CD14-positive monocyte (primary cell): Measurements from ENCODE around the gene EML4. TPM values are rescaled to one million over a fixed set of nuclear protein-coding genes. Genes with fewer than 3 reads are reported as not detected.

Experiments
- DNase-seq, 3 donors: peaks; one replicate each; pipeline ENCODE4 v3.0.0-alpha.2; 2011 to 2022
- H2AFZ ChIP-seq: 2 replicates; pipeline ENCODE4 v1.6.0; 2012; ENCODE audit warnings: mild to moderate bottlenecking, low read depth, low read length, inconsistent platforms; ENCODE audit not compliant: insufficient read depth, poor library complexity, severe bottlenecking
- H3K27ac ChIP-seq, 2 donors: 1 replicate in 1 of 2; 2 replicates in 1 of 2; pipeline ENCODE4 v1.5.1; 2012 to 2013; ENCODE audit warnings: low read length in 2 of 2, control low read depth in 1 of 2, inconsistent platforms in 1 of 2, low read depth in 1 of 2, mild to moderate bottlenecking in 1 of 2
- H3K27me3 ChIP-seq, 2 donors: one replicate each; pipeline versions ENCODE4 v1.6.0 to v1.6.1; 2011 to 2013; ENCODE audit warnings: low read length in 2 of 2; ENCODE audit not compliant: control insufficient read depth in 2 of 2, insufficient read depth in 2 of 2
- H3K36me3 ChIP-seq, 2 donors: replicated peaks in 1 of 2; 1 replicate in 1 of 2; 2 replicates in 1 of 2; pipeline versions ENCODE4 v1.5.1 to v1.6.1; 2012 to 2013; ENCODE audit warnings: low read length in 2 of 2, control low read depth in 1 of 2, inconsistent platforms in 1 of 2, mild to moderate bottlenecking in 1 of 2; ENCODE audit not compliant: insufficient read depth in 2 of 2, control insufficient read depth in 1 of 2
- H3K4me1 ChIP-seq, 2 donors: 1 replicate in 1 of 2; 2 replicates in 1 of 2; pipeline versions ENCODE4 v1.5.1 to v1.6.1; 2012 to 2013; ENCODE audit warnings: low read length in 2 of 2, control low read depth in 1 of 2, inconsistent platforms in 1 of 2, mild to moderate bottlenecking in 1 of 2, moderate library complexity in 1 of 2; ENCODE audit not compliant: insufficient read depth in 2 of 2, control insufficient read depth in 1 of 2
- H3K4me2 ChIP-seq: replicated peaks from 2 replicates; pipeline ENCODE3; 2012; ENCODE audit warnings: low read length, moderate library complexity, mild to moderate bottlenecking; ENCODE audit not compliant: poor library complexity, severe bottlenecking; ENCODE audit errors: extremely low read depth
- H3K4me3 ChIP-seq, 3 experiments: fragments of 200-600 bp in 1 of 3; sonication (generic) in 1 of 3; replicated peaks in 1 of 3; 1 replicate in 2 of 3; 2 replicates in 1 of 3; pipeline ENCODE4 v1.5.1; 2011 to 2013; ENCODE audit warnings: low read length in 3 of 3, mild to moderate bottlenecking in 3 of 3, control low read depth in 2 of 3, low read depth in 2 of 3, inconsistent platforms in 1 of 3, moderate library complexity in 1 of 3
- H3K79me2 ChIP-seq: 2 replicates; pipeline ENCODE4 v1.6.0; 2012; ENCODE audit warnings: mild to moderate bottlenecking, control low read depth, inconsistent platforms, low read length, moderate library complexity; ENCODE audit not compliant: insufficient read depth
- H3K9ac ChIP-seq: 2 replicates; pipeline ENCODE4 v1.6.0; 2017; ENCODE audit warnings: low read length, mild to moderate bottlenecking; ENCODE audit not compliant: insufficient read depth, poor library complexity, severe bottlenecking
- H3K9me3 ChIP-seq, 2 donors: replicated peaks in 1 of 2; 1 replicate in 1 of 2; 2 replicates in 1 of 2; pipeline versions ENCODE4 v1.5.1 to v1.6.1; 2012 to 2013; ENCODE audit warnings: low read length in 2 of 2, control low read depth in 1 of 2; ENCODE audit not compliant: control insufficient read depth in 1 of 2, insufficient read depth in 1 of 2
- H4K20me1 ChIP-seq: 2 replicates; pipeline ENCODE4 v1.6.0; 2012; ENCODE audit warnings: mild to moderate bottlenecking, low read length, control low read depth, moderate library complexity; ENCODE audit not compliant: insufficient read depth
- H3K27ac Mint-ChIP-seq, 7 donors: one replicate each; pipeline ENCODE4 v1.8.0; 2020; ENCODE audit warnings: mild to moderate bottlenecking in 7 of 7, mixed read lengths in 7 of 7, moderate library complexity in 6 of 7, inconsistent platforms in 2 of 7
- H3K27me3 Mint-ChIP-seq, 3 donors: one replicate each; pipeline ENCODE4 v1.8.0; 2021 to 2022; ENCODE audit warnings: low read depth in 3 of 3, mild to moderate bottlenecking in 3 of 3, mixed read lengths in 3 of 3, moderate library complexity in 3 of 3, inconsistent platforms in 1 of 3
- H3K36me3 Mint-ChIP-seq, 2 donors: one replicate each; pipeline ENCODE4 v1.8.0; 2020; ENCODE audit warnings: mixed read lengths in 2 of 2, inconsistent platforms in 1 of 2, mild to moderate bottlenecking in 1 of 2
- H3K4me1 Mint-ChIP-seq: one replicate; pipeline ENCODE4 v1.8.0; 2020; ENCODE audit warnings: mild to moderate bottlenecking, mixed read lengths
- H3K4me3 Mint-ChIP-seq, 2 donors: one replicate each; pipeline ENCODE4 v1.8.0; 2020; ENCODE audit warnings: mild to moderate bottlenecking in 2 of 2, mixed read lengths in 2 of 2, moderate library complexity in 1 of 2
- H3K9me3 Mint-ChIP-seq, 7 donors: one replicate each; pipeline ENCODE4 v1.8.0; 2020 to 2022; ENCODE audit warnings: mixed read lengths in 7 of 7, mild to moderate bottlenecking in 6 of 7, moderate library complexity in 6 of 7, inconsistent platforms in 2 of 7
- CTCF ChIP-seq: fragments of 200-600 bp; IDR thresholded peaks from one replicate; pipeline ENCODE4 v1.8.0; 2022; ENCODE audit warnings: antibody characterized with exemption, mild to moderate bottlenecking
- WGBS: methylation state at CpG from one replicate; pipeline ENCODE4 v1.1.5; 2013; ENCODE audit warnings: missing lambda C conversion rate; ENCODE audit not compliant: insufficient coverage; 5-methylcytosine and 5-hydroxymethylcytosine counted together
- intact Hi-C, 2 donors: fragments of 100-400 bp; cut with micrococcal nuclease; formaldehyde crosslinking; loops; one replicate each; pipeline versions ENCODE4 v1.15.0 to v1.15.1; 2023
- polyA plus RNA-seq, 3 donors: library from polyadenylated mRNA; depleted of rRNA in 1 of 3; unstranded in 2 of 3; stranded (reverse) in 1 of 3; fragments of 300-500 nt in 2 of 3; fragments of >200 nt in 1 of 3; fragmentation: Illumina TruSeq in 2 of 3; gene quantifications; 1 replicate in 2 of 3; 2 replicates in 1 of 3; pipeline ENCODE4 v1.2.3, GENCODE V29; 2012 to 2021

Gene EML4
- polyA plus RNA-seq, 3 donors = 11.5 to 24.3 (median 15.0) TPM

GRCh38 chr2:42219160-42219559 lies 50.0 kb downstream of the EML4 start:
- peaks cover 0 to 5% (median 0%) of the 10 kb centered on the region in 7 donors for H3K9me3 Mint-ChIP-seq
- no peak overlapping the region for H3K9ac ChIP-seq
- H3K36me3 ChIP-seq = peaks cover 0 to 3% of the 10 kb centered on the region in 2 donors
- peaks cover 68% of the 10 kb centered on the region for H3K79me2 ChIP-seq
- H3K4me1 ChIP-seq = peaks cover 18 to 32% of the 10 kb centered on the region in 2 donors
- H3K4me2 ChIP-seq = no peak overlapping the region
- peaks cover 58% of the 10 kb centered on the region for H4K20me1 ChIP-seq
- DNase-seq = no peak
- peaks cover 41% of the 10 kb centered on the region for H3K4me1 Mint-ChIP-seq
- intact Hi-C loops = no loop called here
- WGBS = 100% methylated on average over 2 of the region's 3 CpGs
- no peak overlapping the region for H2AFZ ChIP-seq
- no peak overlapping the region for H3K4me3 Mint-ChIP-seq
- no peak overlapping the region for H3K27ac Mint-ChIP-seq
- no peaks in the 10 kb centered on the region for H3K27me3 ChIP-seq
- no peaks in the 10 kb centered on the region for H3K9me3 ChIP-seq
- H3K27me3 Mint-ChIP-seq = peaks cover 0 to 1% (median 0%) of the 10 kb centered on the region in 3 donors
- no peak overlapping the region for H3K27ac ChIP-seq
- no peak overlapping the region for H3K4me3 ChIP-seq
- peaks cover 10 to 29% of the 10 kb centered on the region in 2 donors for H3K36me3 Mint-ChIP-seq
- TF ChIP-seq CTCF = no peak

GRCh38 chr2:42220566-42220965 lies 51.4 kb downstream of the EML4 start:
- Histone ChIP-seq H2AFZ (no peak overlapping the region), H3K27me3 (no peaks in the 10 kb centered on the region), H4K20me1 (peaks cover 67% of the 10 kb centered on the region), H3K9ac (no peak overlapping the region), H3K27ac (no peak overlapping the region), H3K79me2 (peaks cover 61% of the 10 kb centered on the region), H3K4me2 (no peak overlapping the region), H3K36me3 (peaks cover 0 to 3% of the 10 kb centered on the region in 2 donors), H3K4me3 (no peak overlapping the region), H3K9me3 (no peaks in the 10 kb centered on the region), H3K4me1 (peaks cover 11 to 21% of the 10 kb centered on the region in 2 donors)
- Mint-ChIP-seq H3K9me3 (peaks cover 0 to 5% (median 0%) of the 10 kb centered on the region in 7 donors), H3K4me1 (peaks cover 35% of the 10 kb centered on the region), H3K27me3 (peaks cover 0 to 1% (median 0%) of the 10 kb centered on the region in 3 donors), H3K4me3 (no peak overlapping the region), H3K27ac (peak overlapping the region in 1 of 7 donors; percentile 13), H3K36me3 (peaks cover 13 to 34% of the 10 kb centered on the region in 2 donors)
- intact Hi-C loops = no loop called here
- DNase-seq = no peak
- no peak for TF ChIP-seq CTCF
- WGBS = no CpG with 5 or more reads among the region's 3 CpGs
